Epithelial cell of esophagus (primary cell): Measurements from ENCODE around the gene LIMCH1.
A peak's percentile ranks its signal among the peaks of the same experiment; 100 is the strongest.
"Not testable (repeated sequence)": the region's sequence is repeated elsewhere in the genome, so short reads cannot be mapped to it uniquely, and the experiment has no call there.

ENCODE experiments used
- DNase-seq: peaks from one replicate; pipeline ENCODE4 v3.0.0; 2010; ENCODE audit warnings: low read depth
- H3K4me3 ChIP-seq: 2 replicates; pipeline ENCODE4 v1.5.1; 2011; ENCODE audit warnings: mild to moderate bottlenecking, low read length, control low read depth
- CTCF ChIP-seq: IDR thresholded peaks from 2 replicates; pipeline ENCODE4 v1.5.1; 2011; ENCODE audit warnings: low read depth, mild to moderate bottlenecking, low read length, control low read depth, inconsistent platforms; ENCODE audit not compliant: insufficient read depth; ENCODE audit errors: missing control alignments

The LIMCH1 gene

GRCh38 chr4:41538017-41538733 lies at the start of gene LIMCH1:
LIMCH1 (plus strand) TSS chr4:41538157; CDS start chr4:41605996, 67,839 bp downstream.
- no peak for TF ChIP-seq CTCF
- no peak within 1 kb of the TSS for H3K4me3 ChIP-seq
- DNase-seq, result no peak

DNA sequence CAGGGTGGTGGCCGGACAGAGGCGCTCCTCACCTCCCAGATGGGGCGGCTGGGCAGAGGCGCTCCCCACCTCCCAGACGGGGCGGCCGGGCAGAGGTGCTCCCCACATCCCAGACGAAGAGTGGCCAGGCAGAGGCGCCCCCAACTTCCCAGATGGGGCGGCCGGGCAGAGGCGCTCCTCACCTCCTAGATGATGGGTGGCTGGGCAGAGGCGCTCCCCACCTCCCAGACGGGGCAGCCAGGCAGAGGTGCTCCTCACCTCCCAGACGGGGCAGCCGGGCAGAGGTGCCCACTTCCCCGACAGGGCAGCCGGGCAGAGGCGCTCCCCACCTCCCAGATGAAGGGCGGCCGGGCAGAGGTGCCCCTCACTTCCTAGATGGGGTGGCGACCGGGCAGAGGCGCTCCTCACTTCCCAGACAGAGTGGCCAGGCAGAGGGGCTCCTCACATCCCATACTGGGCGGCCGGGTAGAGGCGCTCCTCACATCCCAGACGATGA lies 46.8 kb upstream of the LIMCH1 start:
- not testable (repeated sequence) for DNase-seq, H3K4me3 ChIP-seq

DNA sequence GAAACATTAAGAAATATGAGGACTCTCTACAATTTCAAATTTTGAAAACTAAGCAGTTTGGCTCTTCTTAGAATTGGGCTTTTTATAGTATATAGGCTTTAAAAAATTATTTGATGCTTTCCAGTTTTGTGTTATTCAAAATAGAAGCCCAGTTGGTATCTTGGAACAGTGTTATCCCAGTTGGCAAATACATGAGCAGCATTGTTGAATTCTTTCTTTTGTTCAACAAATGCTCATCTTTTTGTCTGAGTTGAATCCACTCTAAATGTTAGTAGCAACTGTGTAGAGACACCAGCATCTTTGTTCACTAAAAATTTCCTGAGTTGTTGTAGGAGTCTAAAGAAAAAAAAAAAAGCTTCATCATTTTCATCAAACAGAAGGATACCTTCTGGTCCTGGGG lies 41.0 kb upstream of the LIMCH1 start:
- no peak for DNase-seq

GRCh38 chr4:41498177-41498576 lies 39.8 kb upstream of the LIMCH1 start:
- H3K4me3 ChIP-seq, result no peak overlapping the region
- DNase-seq, result no peak
- no peak for TF ChIP-seq CTCF

More for the DNA sequence above, 41.0 kb upstream of the LIMCH1 start:
- no peak overlapping the region for H3K4me3 ChIP-seq
- no peak for TF ChIP-seq CTCF

DNA sequence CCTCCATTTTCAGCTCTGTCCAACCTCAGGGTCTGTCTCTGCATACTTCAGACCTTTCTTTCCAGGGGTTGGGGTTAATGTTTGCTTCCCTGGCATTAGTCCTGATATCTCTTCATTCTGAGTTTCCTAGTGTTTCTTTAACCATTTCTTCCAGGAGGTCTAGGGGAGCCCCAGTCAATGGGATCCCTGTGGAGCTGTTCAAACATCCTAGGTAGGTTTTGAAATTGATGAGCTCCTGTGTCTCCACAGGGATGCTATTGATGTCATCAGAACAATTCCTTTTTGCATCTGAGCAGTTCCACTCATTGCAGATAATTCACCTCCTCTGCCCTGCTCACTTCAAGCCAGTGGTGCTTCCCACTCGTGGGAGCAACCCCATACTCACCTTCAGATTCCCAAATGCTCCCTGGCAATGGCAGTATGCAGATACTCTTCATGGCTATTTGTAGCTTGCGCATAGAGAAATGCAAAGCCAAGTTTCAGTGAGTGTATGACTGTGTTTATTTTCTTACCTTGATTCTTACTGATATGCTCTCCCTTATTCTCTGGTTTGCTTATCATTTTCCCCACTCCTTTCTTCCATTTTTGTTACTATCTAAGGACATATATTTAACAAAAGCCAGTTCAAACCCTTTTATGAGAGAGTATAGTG lies 33.7 kb upstream of the LIMCH1 start:
- TF ChIP-seq CTCF, result no peak
- DNase-seq, result no peak
- H3K4me3 ChIP-seq, result no peak overlapping the region

DNA sequence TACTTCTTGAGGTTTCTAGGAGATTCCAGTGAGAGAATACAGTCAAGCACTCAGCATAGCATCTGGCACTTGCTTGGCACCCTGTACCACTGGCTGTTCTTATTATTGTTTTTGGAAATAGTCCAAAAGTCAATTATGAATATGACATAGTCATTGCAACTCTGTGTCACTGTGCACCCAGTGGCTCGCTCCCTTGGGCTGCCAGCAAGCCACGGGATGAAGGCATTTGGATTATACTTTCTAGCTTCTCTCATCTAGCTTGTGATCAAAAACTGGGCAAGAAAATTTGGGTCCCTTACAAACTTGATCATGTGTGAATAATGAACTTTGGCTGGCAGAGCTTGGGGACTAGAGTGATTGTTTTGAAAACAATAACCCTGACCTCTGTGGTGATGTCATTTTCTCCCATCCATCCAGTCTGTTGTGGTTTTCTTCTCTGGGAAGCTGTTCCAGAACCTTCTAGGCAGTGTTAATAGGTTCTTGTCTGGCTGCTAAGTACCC lies 32.7 kb upstream of the LIMCH1 start:
- no peak overlapping the region for H3K4me3 ChIP-seq
- no peak for TF ChIP-seq CTCF
- peak; percentile 2 for DNase-seq

DNA sequence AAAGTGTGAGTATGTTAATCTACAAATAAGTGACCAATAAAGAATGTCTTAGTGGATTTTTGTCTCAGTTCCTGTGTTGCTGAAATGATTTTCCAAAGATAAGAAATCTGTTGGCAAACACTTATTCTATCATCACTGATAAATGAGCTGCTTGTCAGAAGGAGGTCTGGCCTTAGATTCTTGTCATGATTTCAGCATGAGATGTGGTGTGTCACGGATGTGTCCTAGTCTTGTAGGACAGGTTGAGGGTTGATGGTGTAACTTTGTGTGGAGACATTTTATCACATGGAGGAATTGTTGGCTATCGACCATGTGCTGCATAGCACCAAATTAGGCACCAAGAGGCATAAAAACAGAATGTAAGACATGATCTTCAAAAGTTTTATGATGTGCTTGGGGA lies 31.8 kb upstream of the LIMCH1 start:
- DNase-seq, result peak; percentile 35
- TF ChIP-seq CTCF, result no peak
- H3K4me3 ChIP-seq, result no peak overlapping the region
